IPS DF 6.9 (cell line): ENCODE results near the gene COL4A1.

Experiments
- DNase-seq: peaks from one replicate; pipeline ENCODE4 v3.0.0-alpha.2; 2013; ENCODE audit warnings: low read depth, low spot score
- H3K27ac ChIP-seq: one replicate; pipeline ENCODE4 v1.5.1; 2013; ENCODE audit warnings: low read length, control low read depth
- H3K27me3 ChIP-seq: 2 replicates; pipeline ENCODE4 v1.6.1; 2013; ENCODE audit warnings: mild to moderate bottlenecking, low read length; ENCODE audit not compliant: control insufficient read depth, insufficient read depth
- H3K36me3 ChIP-seq: 2 replicates; pipeline ENCODE4 v1.6.1; 2013; ENCODE audit warnings: low read length; ENCODE audit not compliant: control insufficient read depth, insufficient read depth
- H3K4me1 ChIP-seq: 2 replicates; pipeline ENCODE4 v1.6.1; 2013; ENCODE audit warnings: low read length; ENCODE audit not compliant: control insufficient read depth, insufficient read depth
- H3K4me3 ChIP-seq: 2 replicates; pipeline ENCODE4 v1.5.1; 2013; ENCODE audit warnings: mild to moderate bottlenecking, low read length
- H3K9me3 ChIP-seq: 2 replicates; pipeline ENCODE4 v1.6.1; 2013; ENCODE audit warnings: low read length, inconsistent platforms; ENCODE audit not compliant: control insufficient read depth, insufficient read depth
- WGBS: extraction: QIAGEN DNeasy Blood & Tissue Kit; methylation state at CpG from one replicate; pipeline ENCODE4 v1.1.7; 2013; ENCODE audit warnings: mixed read lengths, missing lambda C conversion rate; ENCODE audit not compliant: insufficient read length, insufficient coverage; 5-methylcytosine and 5-hydroxymethylcytosine counted together

COL4A1 gene

GRCh38 chr13:110133425-110134235 is 173.3 kb downstream of the COL4A1 start:
- H3K9me3 ChIP-seq = no peaks in the 10 kb centered on the region
- peaks cover 2% of the 10 kb centered on the region; the same call in 1 of the 2 replicates for H3K27me3 ChIP-seq
- H3K27ac ChIP-seq = no peak overlapping the region
- no peak for DNase-seq
- no CpG with 5 or more reads among the region's 10 CpGs for WGBS
- peaks cover 14% of the 10 kb centered on the region for H3K4me1 ChIP-seq
- H3K36me3 ChIP-seq = no peaks in the 10 kb centered on the region
- no peak overlapping the region for H3K4me3 ChIP-seq

- Histone ChIP-seq H3K9me3 (no peaks in the 10 kb centered on the region), H3K4me1 (peaks cover 13% of the 10 kb centered on the region), H3K4me3 (no peak overlapping the region), H3K27me3 (0 out of 2 replicates have a peak, but pooled peaks cover 2% of the 10 kb centered on the region), H3K36me3 (no peaks in the 10 kb centered on the region), H3K27ac (no peak overlapping the region)
- no CpG with 5 or more reads among the region's 16 CpGs for WGBS
- no peak for DNase-seq
Observed at GRCh38 chr13:110132225-110132982, 174.6 kb downstream of the COL4A1 start.

- Histone ChIP-seq H3K4me3 (no peak overlapping the region; the same call in 1 of the 2 replicates), H3K36me3 (no peaks in the 10 kb centered on the region), H3K9me3 (no peaks in the 10 kb centered on the region), H3K4me1 (peaks cover 9% of the 10 kb centered on the region), H3K27ac (no peak overlapping the region), H3K27me3 (no peaks in the 10 kb centered on the region)
- no CpG with 5 or more reads among the region's 11 CpGs for WGBS
- DNase-seq = no peak
Observed at GRCh38 chr13:110131424-110131823, 175.5 kb downstream of the COL4A1 start.

GRCh38 chr13:110130431-110130830 is 176.5 kb downstream of the COL4A1 start:
- H3K4me3 ChIP-seq = no peak overlapping the region
- no peak for DNase-seq
- no CpG with 5 or more reads among the region's 3 CpGs for WGBS
- peaks cover 9% of the 10 kb centered on the region for H3K4me1 ChIP-seq
- no peaks in the 10 kb centered on the region for H3K36me3 ChIP-seq
- H3K27ac ChIP-seq = no peak overlapping the region
- no peaks in the 10 kb centered on the region for H3K9me3 ChIP-seq
- H3K27me3 ChIP-seq = no peaks in the 10 kb centered on the region

- H3K4me3 ChIP-seq = no peak overlapping the region
- no peaks in the 10 kb centered on the region for H3K27me3 ChIP-seq
- WGBS = no CpG with 5 or more reads among the region's 14 CpGs
- no peak overlapping the region for H3K27ac ChIP-seq
- DNase-seq = no peak
- H3K36me3 ChIP-seq = no peaks in the 10 kb centered on the region
- H3K4me1 ChIP-seq = peaks cover 9% of the 10 kb centered on the region
- peaks cover under 1% of the 10 kb centered on the region; the same call in 1 of the 2 replicates for H3K9me3 ChIP-seq
Observed at GRCh38 chr13:110129539-110130186, 177.3 kb downstream of the COL4A1 start.

- peaks cover 1% of the 10 kb centered on the region; the same call in 1 of the 2 replicates for H3K9me3 ChIP-seq
- no peak for DNase-seq
- no peak overlapping the region for H3K4me3 ChIP-seq
- H3K27me3 ChIP-seq = no peaks in the 10 kb centered on the region
- H3K4me1 ChIP-seq = peaks cover 7% of the 10 kb centered on the region
- no peak overlapping the region for H3K27ac ChIP-seq
- no CpG with 5 or more reads among the region's 17 CpGs for WGBS
- H3K36me3 ChIP-seq = no peaks in the 10 kb centered on the region
Observed at GRCh38 chr13:110129076-110129475, 177.9 kb downstream of the COL4A1 start.

- no peak overlapping the region for H3K4me3 ChIP-seq
- H3K27ac ChIP-seq = no peak overlapping the region
- no CpG with 5 or more reads among the region's 8 CpGs for WGBS
- no peaks in the 10 kb centered on the region for H3K27me3 ChIP-seq
- peaks cover 1% of the 10 kb centered on the region; the same call in 1 of the 2 replicates for H3K9me3 ChIP-seq
- H3K4me1 ChIP-seq = peaks cover 7% of the 10 kb centered on the region
- no peaks in the 10 kb centered on the region for H3K36me3 ChIP-seq
- DNase-seq = no peak
Observed at GRCh38 chr13:110128546-110128945, 178.4 kb downstream of the COL4A1 start.

- Histone ChIP-seq H3K4me1 (peaks cover 7% of the 10 kb centered on the region), H3K27me3 (no peaks in the 10 kb centered on the region), H3K9me3 (peaks cover 1% of the 10 kb centered on the region; the same call in 1 of the 2 replicates), H3K4me3 (no peak overlapping the region), H3K27ac (no peak overlapping the region), H3K36me3 (no peaks in the 10 kb centered on the region)
- no CpG with 5 or more reads among the region's 6 CpGs for WGBS
- no peak for DNase-seq
Observed at GRCh38 chr13:110127986-110128511, 178.9 kb downstream of the COL4A1 start.

- WGBS = no CpG with 5 or more reads among the region's 12 CpGs
- H3K4me1 ChIP-seq = peaks cover 4% of the 10 kb centered on the region
- no peak for DNase-seq
- no peak overlapping the region for H3K4me3 ChIP-seq
- H3K27ac ChIP-seq = no peak overlapping the region
- peaks cover 1% of the 10 kb centered on the region; the same call in 1 of the 2 replicates for H3K9me3 ChIP-seq
- H3K27me3 ChIP-seq = no peaks in the 10 kb centered on the region
- no peaks in the 10 kb centered on the region for H3K36me3 ChIP-seq
Observed at GRCh38 chr13:110126391-110126961, 180.5 kb downstream of the COL4A1 start.
